Trophoblast cell (in vitro differentiated cells and primary cell): Measurements from ENCODE around the gene DCAF5.

Experiments used
- DNase-seq, 2 donors: peaks; one replicate each; pipeline ENCODE4 v3.0.0-alpha.2; 2016
- H2AFZ ChIP-seq: 2 replicates; pipeline ENCODE4 v1.6.1; 2013; ENCODE audit warnings: low read length, moderate library complexity, mild to moderate bottlenecking; ENCODE audit not compliant: insufficient read depth, poor library complexity
- H2AK5ac ChIP-seq: 2 replicates; pipeline ENCODE4 v1.6.1; 2013; ENCODE audit warnings: mild to moderate bottlenecking, low read length
- H2BK120ac ChIP-seq: 2 replicates; pipeline ENCODE4 v1.6.1; 2013; ENCODE audit warnings: low read length, mild to moderate bottlenecking, moderate library complexity; ENCODE audit not compliant: insufficient read depth, poor library complexity
- H2BK12ac ChIP-seq: 2 replicates; pipeline ENCODE4 v1.6.1; 2013; ENCODE audit warnings: mild to moderate bottlenecking, low read length, moderate library complexity
- H2BK5ac ChIP-seq: 2 replicates; pipeline ENCODE4 v1.6.1; 2013; ENCODE audit warnings: low read length, low read depth, moderate library complexity, mild to moderate bottlenecking; ENCODE audit not compliant: poor library complexity
- H3K14ac ChIP-seq: 2 replicates; pipeline ENCODE4 v1.6.1; 2013; ENCODE audit warnings: mild to moderate bottlenecking, low read length
- H3K18ac ChIP-seq: 2 replicates; pipeline ENCODE4 v1.6.1; 2013; ENCODE audit warnings: mild to moderate bottlenecking, low read length
- H3K23ac ChIP-seq: 2 replicates; pipeline ENCODE4 v1.6.1; 2013; ENCODE audit warnings: low read length
- H3K27ac ChIP-seq: 2 replicates; pipeline ENCODE4 v1.5.1; 2013; ENCODE audit warnings: low read depth, mild to moderate bottlenecking, inconsistent platforms, low read length, moderate library complexity
- H3K27me3 ChIP-seq: 2 replicates; pipeline ENCODE4 v1.6.1; 2013; ENCODE audit warnings: inconsistent platforms, mild to moderate bottlenecking, low read length, moderate library complexity; ENCODE audit not compliant: insufficient read depth
- H3K36me3 ChIP-seq, 2 experiments: 1 replicate in 1 of 2; 2 replicates in 1 of 2; pipeline ENCODE4 v1.6.1; 2013; ENCODE audit warnings: low read length in 2 of 2, mild to moderate bottlenecking in 2 of 2, moderate library complexity in 1 of 2; ENCODE audit not compliant: insufficient read depth in 2 of 2, control insufficient read depth in 1 of 2
- H3K4ac ChIP-seq: 2 replicates; pipeline ENCODE4 v1.6.1; 2013; ENCODE audit warnings: low read depth, mild to moderate bottlenecking, low read length, moderate library complexity
- H3K4me1 ChIP-seq, 2 experiments: 1 replicate in 1 of 2; 2 replicates in 1 of 2; pipeline ENCODE4 v1.6.1; 2013; ENCODE audit warnings: low read length in 2 of 2, mild to moderate bottlenecking in 2 of 2, moderate library complexity in 1 of 2; ENCODE audit not compliant: insufficient read depth in 2 of 2, control insufficient read depth in 1 of 2
- H3K4me2 ChIP-seq: 2 replicates; pipeline ENCODE4 v1.6.1; 2013; ENCODE audit warnings: inconsistent platforms, mild to moderate bottlenecking, low read length, moderate library complexity
- H3K4me3 ChIP-seq: 2 replicates; pipeline ENCODE4 v1.5.1; 2013; ENCODE audit warnings: mild to moderate bottlenecking, low read depth, low read length, inconsistent platforms
- H3K79me1 ChIP-seq: one replicate; pipeline ENCODE4 v1.6.1; 2013; ENCODE audit warnings: low read length
- H3K79me2 ChIP-seq: 2 replicates; pipeline ENCODE4 v1.6.1; 2013; ENCODE audit warnings: low read length, mild to moderate bottlenecking; ENCODE audit not compliant: control insufficient read depth, insufficient read depth, poor library complexity
- H3K9ac ChIP-seq: 2 replicates; pipeline ENCODE4 v1.6.1; 2013; ENCODE audit warnings: mild to moderate bottlenecking, low read length
- H3K9me3 ChIP-seq: 2 replicates; pipeline ENCODE4 v1.6.1; 2013; ENCODE audit warnings: low read depth, mild to moderate bottlenecking, control low read depth, inconsistent platforms, low read length; ENCODE audit not compliant: insufficient read depth
- H4K12ac ChIP-seq: 2 replicates; pipeline ENCODE4 v1.6.1; 2013; ENCODE audit warnings: low read depth, mild to moderate bottlenecking, low read length, moderate library complexity
- H4K8ac ChIP-seq: 2 replicates; pipeline ENCODE4 v1.6.1; 2013; ENCODE audit warnings: low read depth, mild to moderate bottlenecking, low read length, moderate library complexity
- H4K91ac ChIP-seq: one replicate; pipeline ENCODE4 v1.6.1; 2013; ENCODE audit warnings: low read depth, mild to moderate bottlenecking, low read length, moderate library complexity
- WGBS: extraction: QIAGEN DNeasy Blood & Tissue Kit; methylation state at CpG from one replicate; pipeline ENCODE4 v1.1.7; 2013; ENCODE audit warnings: missing lambda C conversion rate; ENCODE audit not compliant: insufficient read length, insufficient coverage; ENCODE audit errors: extremely low coverage; 5-methylcytosine and 5-hydroxymethylcytosine counted together

DCAF5 gene

GRCh38 chr14:69083181-69083580 is 69.7 kb downstream of the DCAF5 start:
- no peak overlapping the region for H2AFZ ChIP-seq
- peak overlapping the region; percentile 92 for H2BK5ac ChIP-seq
- H3K4me2 ChIP-seq, result no peak overlapping the region
- peak overlapping the region; percentile 77 for H3K14ac ChIP-seq
- peak overlapping the region; percentile 66 for H4K91ac ChIP-seq
- H3K9me3 ChIP-seq, result no peaks in the 10 kb centered on the region
- peak overlapping the region; percentile 95 for H2BK12ac ChIP-seq
- H3K79me2 ChIP-seq, result peaks cover 6% of the 10 kb centered on the region
- peaks cover 0 to 2% of the 10 kb centered on the region in 2 experiments for H3K36me3 ChIP-seq
- WGBS, result no CpG with 5 or more reads among the region's 6 CpGs
- no peak overlapping the region for H3K9ac ChIP-seq
- H4K12ac ChIP-seq, result no peak overlapping the region
- peaks cover 18 to 29% of the 10 kb centered on the region in 2 experiments for H3K4me1 ChIP-seq
- H3K18ac ChIP-seq, result peak overlapping the region; percentile 80
- no peak for DNase-seq
- peaks cover 45% of the 10 kb centered on the region for H3K79me1 ChIP-seq
- H3K27me3 ChIP-seq, result no peaks in the 10 kb centered on the region
- H2BK120ac ChIP-seq, result peak overlapping the region; percentile 79
- no peak overlapping the region for H3K4me3 ChIP-seq
- peak overlapping the region; percentile 84 for H3K27ac ChIP-seq
- H4K8ac ChIP-seq, result peak overlapping the region; percentile 74
- no peak overlapping the region for H3K23ac ChIP-seq
- H3K4ac ChIP-seq, result peak overlapping the region; percentile 47
- H2AK5ac ChIP-seq, result no peak overlapping the region

GRCh38 chr14:69081271-69081670 is 71.6 kb downstream of the DCAF5 start:
- H3K36me3 ChIP-seq, result peaks cover 0 to 2% of the 10 kb centered on the region in 2 experiments
- peak overlapping the region; percentile 3 for H4K91ac ChIP-seq
- H3K27me3 ChIP-seq, result no peaks in the 10 kb centered on the region
- no peak overlapping the region for H3K23ac ChIP-seq
- no peak overlapping the region for H4K8ac ChIP-seq
- no peak overlapping the region for H2AFZ ChIP-seq
- no peak overlapping the region for H3K14ac ChIP-seq
- no peak overlapping the region for H2AK5ac ChIP-seq
- peaks cover 40% of the 10 kb centered on the region for H3K79me1 ChIP-seq
- H3K79me2 ChIP-seq, result peaks cover 4% of the 10 kb centered on the region
- no peak overlapping the region for H3K4me3 ChIP-seq
- no peak overlapping the region for H3K18ac ChIP-seq
- H4K12ac ChIP-seq, result no peak overlapping the region
- no peaks in the 10 kb centered on the region for H3K9me3 ChIP-seq
- no peak overlapping the region for H3K4me2 ChIP-seq
- 100% methylated on average over 1 of the region's 2 CpGs for WGBS
- DNase-seq, result no peak
- H2BK5ac ChIP-seq, result no peak overlapping the region
- no peak overlapping the region for H2BK120ac ChIP-seq
- no peak overlapping the region for H3K4ac ChIP-seq
- peaks cover 14 to 26% of the 10 kb centered on the region in 2 experiments for H3K4me1 ChIP-seq
- H3K27ac ChIP-seq, result peak overlapping the region; percentile 59
- H3K9ac ChIP-seq, result no peak overlapping the region
- peak overlapping the region; percentile 67 for H2BK12ac ChIP-seq

- Histone ChIP-seq H3K27me3 (no peaks in the 10 kb centered on the region), H3K4me3 (no peak overlapping the region), H3K9me3 (no peaks in the 10 kb centered on the region), H3K27ac (peak overlapping the region; percentile 88), H4K12ac (no peak overlapping the region), H2BK12ac (no peak overlapping the region), H3K4me2 (no peak overlapping the region), H3K79me2 (peaks cover 4% of the 10 kb centered on the region), H3K18ac (no peak overlapping the region), H4K8ac (no peak overlapping the region), H2AK5ac (no peak overlapping the region), H2BK5ac (peak overlapping the region; percentile 99), H3K4me1 (peaks cover 14 to 21% of the 10 kb centered on the region in 2 experiments), H2AFZ (no peak overlapping the region), H4K91ac (peak overlapping the region; percentile 56), H3K36me3 (peaks cover 0 to 2% of the 10 kb centered on the region in 2 experiments), H3K79me1 (peaks cover 34% of the 10 kb centered on the region), H3K14ac (no peak overlapping the region), H3K9ac (no peak overlapping the region), H3K4ac (no peak overlapping the region), H3K23ac (no peak overlapping the region), H2BK120ac (peak overlapping the region; percentile 83)
- DNase-seq, result no peak
- no CpG with 5 or more reads among the region's 2 CpGs for WGBS
Observed at GRCh38 chr14:69079747-69080146, 73.2 kb downstream of the DCAF5 start.

GRCh38 chr14:69079188-69079742 is 73.7 kb downstream of the DCAF5 start:
- peak; percentile 63 to 86 for DNase-seq
- H3K79me2 ChIP-seq, result peaks cover 4% of the 10 kb centered on the region
- H4K8ac ChIP-seq, result peak overlapping the region; percentile 69
- H2BK5ac ChIP-seq, result peak overlapping the region; percentile 98
- H3K9ac ChIP-seq, result no peak overlapping the region
- peak overlapping the region; percentile 67 for H3K4ac ChIP-seq
- peak overlapping the region; percentile 64 for H3K14ac ChIP-seq
- peaks cover 37% of the 10 kb centered on the region for H3K79me1 ChIP-seq
- peak overlapping the region; percentile 93 for H4K91ac ChIP-seq
- peak overlapping the region; percentile 98 for H2BK12ac ChIP-seq
- no peak overlapping the region for H3K18ac ChIP-seq
- H3K4me2 ChIP-seq, result no peak overlapping the region
- peak overlapping the region; percentile 88 for H3K27ac ChIP-seq
- H3K36me3 ChIP-seq, result peaks cover 0 to 2% of the 10 kb centered on the region in 2 experiments
- H3K9me3 ChIP-seq, result no peaks in the 10 kb centered on the region
- H2AK5ac ChIP-seq, result peak overlapping the region; percentile 29
- no peak overlapping the region for H2AFZ ChIP-seq
- H3K27me3 ChIP-seq, result no peaks in the 10 kb centered on the region
- H3K4me1 ChIP-seq, result peaks cover 14 to 19% of the 10 kb centered on the region in 2 experiments
- no CpG with 5 or more reads among the region's 4 CpGs for WGBS
- no peak overlapping the region for H3K23ac ChIP-seq
- no peak overlapping the region for H4K12ac ChIP-seq
- H2BK120ac ChIP-seq, result peak overlapping the region; percentile 96
- H3K4me3 ChIP-seq, result no peak overlapping the region
